ENCODE measurements around the gene EIF2B5. TPM values are rescaled to one million over a fixed set of nuclear protein-coding genes. Genes with fewer than 3 reads are reported as not detected.

Gene EIF2B5
- total RNA-seq, 1 donor from 2014 or later, result 54.9 TPM

Small RNA genes lying within 50 kb of the gene (small RNA-seq; reads per million reads assigned to genes)
- gene RF00019 (ENCODE audit: low replicate concordance), result not detected

Other genes with a start within 250 kb of the EIF2B5 start
- gene ABCC5, start 117.5 kb upstream of the EIF2B5 start, total RNA-seq, result 58.7 TPM
- not detected for gene HTR3D, start 103.6 kb upstream of the EIF2B5 start, total RNA-seq
- not detected for gene HTR3C, start 82.3 kb upstream of the EIF2B5 start, total RNA-seq
- not detected for gene HTR3E, start 38.3 kb upstream of the EIF2B5 start, total RNA-seq
- gene DVL3, start 20.0 kb downstream of the EIF2B5 start, total RNA-seq, result 49.7 TPM
- gene AP2M1, start 39.5 kb downstream of the EIF2B5 start, total RNA-seq, result 161 TPM
- gene ABCF3, start 50.8 kb downstream of the EIF2B5 start, total RNA-seq, result 77.6 TPM
- gene VWA5B2, start 94.2 kb downstream of the EIF2B5 start, total RNA-seq, result not detected
- gene ALG3, start 113.6 kb downstream of the EIF2B5 start, total RNA-seq, result 19.6 TPM
- 0.62 TPM for gene EEF1AKMT4, start 114.3 kb downstream of the EIF2B5 start, total RNA-seq
- not detected for gene CAMK2N2, start 126.2 kb downstream of the EIF2B5 start, total RNA-seq
- gene ECE2, start 140.7 kb downstream of the EIF2B5 start, total RNA-seq, result not detected
- gene PSMD2, start 163.9 kb downstream of the EIF2B5 start, total RNA-seq, result 280 TPM
- 209 TPM for gene EIF4G1, start 179.2 kb downstream of the EIF2B5 start, total RNA-seq
- gene FAM131A, start 202.2 kb downstream of the EIF2B5 start, total RNA-seq, result 26.9 TPM
- 2.8 TPM for gene CLCN2, start 226.2 kb downstream of the EIF2B5 start, total RNA-seq
- gene POLR2H, start 226.4 kb downstream of the EIF2B5 start, total RNA-seq, result 81.0 TPM
- not detected for gene THPO, start 242.8 kb downstream of the EIF2B5 start, total RNA-seq
- gene CHRD, start 244.7 kb downstream of the EIF2B5 start, total RNA-seq, result 33.5 TPM